Testis (tissue), 2 donors: Measurements from ENCODE around the gene RBPMS2.

Experiments
- POLR2A ChIP-seq: fragments of 450-650 bp; IDR thresholded peaks from one replicate; pipeline ENCODE4 v1.6.1; 2017; ENCODE audit warnings: antibody characterized with exemption, mild to moderate bottlenecking, moderate library complexity
- TF ChIP-seq, protein P1 (sequence below), 3 experiments: fragments of 450-650 bp in 2 of 3; fragments of 200-600 bp in 1 of 3; sonication (generic) in 1 of 3; IDR thresholded peaks; one replicate each; pipeline ENCODE4 v1.5.1; 2016 to 2019; ENCODE audit warnings: antibody characterized with exemption in 3 of 3, mild to moderate bottlenecking in 2 of 3, moderate library complexity in 1 of 3

DNA sequence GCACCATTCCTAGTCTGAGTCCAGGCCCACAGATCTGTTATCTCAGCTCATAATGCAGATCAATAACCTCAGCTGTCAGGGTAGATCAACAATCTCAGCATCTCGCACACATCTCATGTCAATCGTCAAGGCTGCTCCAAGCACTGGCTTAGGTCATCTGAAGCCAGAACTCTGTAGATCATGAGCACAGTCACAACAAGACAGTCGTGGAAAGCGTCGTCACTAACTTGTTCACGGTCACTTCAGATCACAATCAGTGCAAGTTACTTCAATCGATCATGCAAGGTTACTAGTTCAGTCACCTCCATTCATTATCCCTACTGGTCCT, 71.8 kb downstream of the RBPMS2 start:
- TF ChIP-seq, protein P1, sequence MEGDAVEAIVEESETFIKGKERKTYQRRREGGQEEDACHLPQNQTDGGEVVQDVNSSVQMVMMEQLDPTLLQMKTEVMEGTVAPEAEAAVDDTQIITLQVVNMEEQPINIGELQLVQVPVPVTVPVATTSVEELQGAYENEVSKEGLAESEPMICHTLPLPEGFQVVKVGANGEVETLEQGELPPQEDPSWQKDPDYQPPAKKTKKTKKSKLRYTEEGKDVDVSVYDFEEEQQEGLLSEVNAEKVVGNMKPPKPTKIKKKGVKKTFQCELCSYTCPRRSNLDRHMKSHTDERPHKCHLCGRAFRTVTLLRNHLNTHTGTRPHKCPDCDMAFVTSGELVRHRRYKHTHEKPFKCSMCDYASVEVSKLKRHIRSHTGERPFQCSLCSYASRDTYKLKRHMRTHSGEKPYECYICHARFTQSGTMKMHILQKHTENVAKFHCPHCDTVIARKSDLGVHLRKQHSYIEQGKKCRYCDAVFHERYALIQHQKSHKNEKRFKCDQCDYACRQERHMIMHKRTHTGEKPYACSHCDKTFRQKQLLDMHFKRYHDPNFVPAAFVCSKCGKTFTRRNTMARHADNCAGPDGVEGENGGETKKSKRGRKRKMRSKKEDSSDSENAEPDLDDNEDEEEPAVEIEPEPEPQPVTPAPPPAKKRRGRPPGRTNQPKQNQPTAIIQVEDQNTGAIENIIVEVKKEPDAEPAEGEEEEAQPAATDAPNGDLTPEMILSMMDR (IDR thresholded peaks at IDR 0.05): no peak
- TF ChIP-seq POLR2A: no peak
